Endodermal cell (in vitro differentiated cells): Measurements from ENCODE around the gene BOLL. TPM values are rescaled to one million over a fixed set of nuclear protein-coding genes. Genes with fewer than 3 reads are reported as not detected.

ENCODE experiments used
- DNase-seq: peaks from one replicate; pipeline ENCODE4 v3.0.0-alpha.2; 2017
- H3K27ac ChIP-seq: 2 replicates; pipeline ENCODE4 v1.5.1; 2013; ENCODE audit warnings: mild to moderate bottlenecking, low read depth, low read length, moderate library complexity
- H3K27me3 ChIP-seq: 2 replicates; pipeline ENCODE4 v1.6.1; 2013; ENCODE audit warnings: mild to moderate bottlenecking, low read length, moderate library complexity; ENCODE audit not compliant: insufficient read depth, control insufficient read depth, poor library complexity, severe bottlenecking
- H3K36me3 ChIP-seq: 2 replicates; pipeline ENCODE4 v1.7.0; 2013; ENCODE audit warnings: mild to moderate bottlenecking, low read length, moderate library complexity; ENCODE audit not compliant: control insufficient read depth, insufficient read depth
- H3K4me1 ChIP-seq: one replicate; pipeline ENCODE4 v1.7.0; 2013; ENCODE audit warnings: low read length; ENCODE audit not compliant: control insufficient read depth, insufficient read depth
- H3K4me3 ChIP-seq: 2 replicates; pipeline ENCODE4 v1.5.1; 2013; ENCODE audit warnings: mild to moderate bottlenecking, low read length, moderate library complexity
- H3K9ac ChIP-seq: 2 replicates; pipeline ENCODE4 v1.6.1; 2013; ENCODE audit warnings: mild to moderate bottlenecking, low read length, moderate library complexity; ENCODE audit not compliant: poor library complexity, severe bottlenecking; ENCODE audit errors: extremely low read depth
- H3K9me3 ChIP-seq: 2 replicates; pipeline ENCODE4 v1.6.1; 2013; ENCODE audit warnings: mild to moderate bottlenecking, low read length, moderate library complexity; ENCODE audit not compliant: control insufficient read depth
- H3K27ac Mint-ChIP-seq: 2 replicates; pipeline ENCODE4 v1.8.0; 2020; ENCODE audit warnings: mixed read lengths
- H3K27me3 Mint-ChIP-seq: 2 replicates; pipeline ENCODE4 v1.8.0; 2021; ENCODE audit warnings: mild to moderate bottlenecking, mixed read lengths; ENCODE audit not compliant: insufficient read depth
- H3K36me3 Mint-ChIP-seq: 2 replicates; pipeline ENCODE4 v1.8.0; 2020; ENCODE audit warnings: low read depth, mixed read lengths
- H3K4me1 Mint-ChIP-seq: 2 replicates; pipeline ENCODE4 v1.8.0; 2020; ENCODE audit warnings: mixed read lengths
- H3K4me3 Mint-ChIP-seq: 2 replicates; pipeline ENCODE4 v1.8.0; 2020; ENCODE audit warnings: mild to moderate bottlenecking, moderate library complexity, mixed read lengths
- H3K9me3 Mint-ChIP-seq: 2 replicates; pipeline ENCODE4 v1.8.0; 2020; ENCODE audit warnings: mild to moderate bottlenecking, mixed read lengths
- WGBS, 2 experiments: methylation state at CpG; one replicate each; pipeline versions ENCODE4 v1.1.5 to v1.1.7; 2013; ENCODE audit warnings: missing lambda C conversion rate in 2 of 2, mixed read lengths in 1 of 2; ENCODE audit not compliant: insufficient coverage in 1 of 2, insufficient read length in 1 of 2; 5-methylcytosine and 5-hydroxymethylcytosine counted together
- total RNA-seq, 2 donors: library from RNA; stranded (reverse); fragmentation: NEBNext Ultra II Directional in 1 of 2; extraction: Animal tissue kit (Norgen Biotek cat#: 25700) in 1 of 2; gene quantifications; 2 replicates in 1 of 2; 3 replicates in 1 of 2; pipeline ENCODE4 v1.2.1, GENCODE V29; 2021
- TF ChIP-seq, protein P1 (sequence below): fragments of 200-600 bp; sonication (generic); conservative IDR thresholded peaks from 2 replicates; pipeline ENCODE4 v1.5.0; 2021; ENCODE audit warnings: antibody characterized with exemption, mild to moderate bottlenecking

The BOLL gene
- total RNA-seq, 2 donors from 2014 or later, result not detected

DNA sequence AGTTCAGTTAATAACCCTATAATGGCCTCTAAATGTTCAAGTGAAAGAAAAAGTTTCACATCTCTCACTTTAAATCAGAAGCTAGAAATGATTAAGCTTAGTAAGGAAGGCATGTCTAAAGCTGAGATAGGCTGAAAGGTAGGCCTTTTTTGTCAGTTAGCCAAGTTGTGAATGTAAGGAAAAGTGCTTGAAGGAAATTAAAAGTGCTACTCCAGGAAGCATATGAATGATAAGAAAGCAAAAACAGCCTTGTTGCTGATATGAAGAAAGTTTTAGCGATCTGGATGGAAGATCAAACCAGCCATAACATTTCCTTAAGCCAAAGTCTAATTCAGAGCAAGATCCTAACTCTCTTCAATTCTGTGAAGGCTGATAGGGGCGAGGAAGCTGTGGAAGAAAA, 29.4 kb upstream of the BOLL start:
- WGBS, 2 experiments, result 88 to 100% methylated on average over 1 to 2 of the region's 2 CpGs
- Mint-ChIP-seq H3K4me1 (no peaks in the 10 kb centered on the region), H3K9me3 (no peaks in the 10 kb centered on the region), H3K27ac (no peak overlapping the region), H3K4me3 (no peak overlapping the region), H3K27me3 (peaks cover 2% of the 10 kb centered on the region), H3K36me3 (no peaks in the 10 kb centered on the region)
- H3K4me1 ChIP-seq, result no peaks in the 10 kb centered on the region
- TF ChIP-seq, protein P1, sequence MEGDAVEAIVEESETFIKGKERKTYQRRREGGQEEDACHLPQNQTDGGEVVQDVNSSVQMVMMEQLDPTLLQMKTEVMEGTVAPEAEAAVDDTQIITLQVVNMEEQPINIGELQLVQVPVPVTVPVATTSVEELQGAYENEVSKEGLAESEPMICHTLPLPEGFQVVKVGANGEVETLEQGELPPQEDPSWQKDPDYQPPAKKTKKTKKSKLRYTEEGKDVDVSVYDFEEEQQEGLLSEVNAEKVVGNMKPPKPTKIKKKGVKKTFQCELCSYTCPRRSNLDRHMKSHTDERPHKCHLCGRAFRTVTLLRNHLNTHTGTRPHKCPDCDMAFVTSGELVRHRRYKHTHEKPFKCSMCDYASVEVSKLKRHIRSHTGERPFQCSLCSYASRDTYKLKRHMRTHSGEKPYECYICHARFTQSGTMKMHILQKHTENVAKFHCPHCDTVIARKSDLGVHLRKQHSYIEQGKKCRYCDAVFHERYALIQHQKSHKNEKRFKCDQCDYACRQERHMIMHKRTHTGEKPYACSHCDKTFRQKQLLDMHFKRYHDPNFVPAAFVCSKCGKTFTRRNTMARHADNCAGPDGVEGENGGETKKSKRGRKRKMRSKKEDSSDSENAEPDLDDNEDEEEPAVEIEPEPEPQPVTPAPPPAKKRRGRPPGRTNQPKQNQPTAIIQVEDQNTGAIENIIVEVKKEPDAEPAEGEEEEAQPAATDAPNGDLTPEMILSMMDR, result no peak
- H3K27me3 ChIP-seq, result no peaks in the 10 kb centered on the region
- no peak for DNase-seq
- no peak overlapping the region for H3K27ac ChIP-seq
- H3K36me3 ChIP-seq, result no peaks in the 10 kb centered on the region
- H3K9ac ChIP-seq, result no peak overlapping the region
- H3K9me3 ChIP-seq, result no peaks in the 10 kb centered on the region
- no peak overlapping the region for H3K4me3 ChIP-seq

DNA sequence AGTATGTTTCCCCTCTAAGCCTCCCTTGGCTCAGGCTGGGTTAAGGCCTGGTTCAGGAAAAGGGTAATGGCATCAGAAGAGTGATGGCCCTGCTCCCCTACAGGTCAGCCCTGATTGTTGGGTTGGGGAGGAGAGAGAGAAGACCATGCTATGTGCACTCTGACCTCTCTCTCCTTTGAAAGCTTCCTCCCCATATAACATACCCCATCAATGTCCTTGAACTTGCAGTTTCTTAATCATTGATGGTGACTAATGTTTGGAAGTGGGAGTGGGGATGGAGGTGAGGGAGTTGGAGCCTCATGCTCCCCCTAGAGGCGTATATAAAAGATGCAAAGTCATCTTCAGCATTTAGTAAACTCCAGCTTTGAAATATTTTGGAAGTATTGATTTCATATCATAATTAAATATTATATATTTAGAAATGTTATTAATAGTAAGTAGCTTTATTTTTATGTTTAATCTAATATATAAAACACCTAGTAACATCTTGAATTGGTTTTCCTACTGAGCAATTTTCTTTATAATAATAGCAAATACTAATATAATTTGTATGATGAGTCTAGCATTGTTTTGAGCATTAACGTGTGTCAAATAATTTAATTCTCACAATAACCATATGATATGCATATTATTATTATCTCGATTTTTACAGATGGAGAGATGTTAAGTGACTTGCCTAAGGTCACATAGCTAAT, 28.1 kb upstream of the BOLL start:
- TF ChIP-seq, protein P1, result peak; percentile 86
- peaks cover 11% of the 10 kb centered on the region for H3K27me3 Mint-ChIP-seq
- H3K4me1 ChIP-seq, result no peaks in the 10 kb centered on the region
- no peak overlapping the region for H3K9ac ChIP-seq
- no peaks in the 10 kb centered on the region for H3K36me3 Mint-ChIP-seq
- no peaks in the 10 kb centered on the region for H3K9me3 Mint-ChIP-seq
- H3K4me3 Mint-ChIP-seq, result no peak overlapping the region
- DNase-seq, result peak; percentile 47
- H3K27ac Mint-ChIP-seq, result no peak overlapping the region
- H3K4me1 Mint-ChIP-seq, result no peaks in the 10 kb centered on the region
- no peaks in the 10 kb centered on the region for H3K36me3 ChIP-seq
- no peaks in the 10 kb centered on the region for H3K9me3 ChIP-seq
- H3K27me3 ChIP-seq, result peaks cover 11% of the 10 kb centered on the region
- WGBS, 2 experiments, result 38 to 60% methylated on average over 1 to 2 of the region's 3 CpGs
- no peak overlapping the region for H3K4me3 ChIP-seq
- no peak overlapping the region for H3K27ac ChIP-seq

GRCh38 chr2:197810491-197810890, 25.4 kb upstream of the BOLL start:
- H3K27me3 Mint-ChIP-seq, result peaks cover 37% of the 10 kb centered on the region
- DNase-seq, result no peak
- peaks cover 2% of the 10 kb centered on the region for H3K4me1 Mint-ChIP-seq
- Histone ChIP-seq H3K36me3 (no peaks in the 10 kb centered on the region), H3K27me3 (peaks cover 38% of the 10 kb centered on the region), H3K4me1 (no peaks in the 10 kb centered on the region), H3K4me3 (no peak overlapping the region), H3K27ac (no peak overlapping the region), H3K9me3 (no peaks in the 10 kb centered on the region), H3K9ac (no peak overlapping the region)
- WGBS, 2 experiments, result 83 to 93% methylated on average over 2 to 3 of the region's 3 CpGs
- H3K27ac Mint-ChIP-seq, result no peak overlapping the region
- H3K36me3 Mint-ChIP-seq, result no peaks in the 10 kb centered on the region
- H3K9me3 Mint-ChIP-seq, result no peaks in the 10 kb centered on the region
- no peak overlapping the region for H3K4me3 Mint-ChIP-seq
- TF ChIP-seq, protein P1, result no peak
